Lower leg skin (tissue), 3 donors: Measurements from ENCODE around the gene CADPS2.

ENCODE experiments used
- POLR2A ChIP-seq, 2 donors: fragments of 450-650 bp; IDR thresholded peaks; one replicate each; pipeline ENCODE4 v1.6.1; 2016 to 2017; ENCODE audit warnings: antibody characterized with exemption in 2 of 2, mild to moderate bottlenecking in 1 of 2, moderate library complexity in 1 of 2
- TF ChIP-seq, protein P1 (sequence below), 3 donors: fragments of 450-650 bp; IDR thresholded peaks; one replicate each; pipeline ENCODE4 v1.5.1; 2016; ENCODE audit warnings: antibody characterized with exemption in 3 of 3, mild to moderate bottlenecking in 3 of 3, moderate library complexity in 2 of 3

DNA sequence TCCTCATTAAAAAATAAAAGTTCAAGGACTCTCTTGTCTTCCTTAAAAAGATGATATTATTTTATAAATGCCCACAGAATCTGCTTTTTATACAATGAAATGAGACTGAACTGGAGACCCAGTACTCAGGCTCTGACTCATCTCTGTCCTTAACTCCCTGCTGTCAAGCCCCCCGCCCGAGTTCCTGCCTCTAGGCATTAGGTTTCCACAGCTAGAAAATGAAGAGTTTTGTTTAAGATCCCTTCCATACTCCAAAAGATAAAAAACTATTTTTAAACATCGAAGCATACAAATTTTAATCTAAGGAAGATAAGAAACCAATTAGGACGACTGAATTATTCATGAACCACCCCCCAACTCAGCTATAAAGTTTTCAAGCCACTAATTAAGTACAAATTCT is 484.0 kb downstream of the CADPS2 start:
- TF ChIP-seq, protein P1, sequence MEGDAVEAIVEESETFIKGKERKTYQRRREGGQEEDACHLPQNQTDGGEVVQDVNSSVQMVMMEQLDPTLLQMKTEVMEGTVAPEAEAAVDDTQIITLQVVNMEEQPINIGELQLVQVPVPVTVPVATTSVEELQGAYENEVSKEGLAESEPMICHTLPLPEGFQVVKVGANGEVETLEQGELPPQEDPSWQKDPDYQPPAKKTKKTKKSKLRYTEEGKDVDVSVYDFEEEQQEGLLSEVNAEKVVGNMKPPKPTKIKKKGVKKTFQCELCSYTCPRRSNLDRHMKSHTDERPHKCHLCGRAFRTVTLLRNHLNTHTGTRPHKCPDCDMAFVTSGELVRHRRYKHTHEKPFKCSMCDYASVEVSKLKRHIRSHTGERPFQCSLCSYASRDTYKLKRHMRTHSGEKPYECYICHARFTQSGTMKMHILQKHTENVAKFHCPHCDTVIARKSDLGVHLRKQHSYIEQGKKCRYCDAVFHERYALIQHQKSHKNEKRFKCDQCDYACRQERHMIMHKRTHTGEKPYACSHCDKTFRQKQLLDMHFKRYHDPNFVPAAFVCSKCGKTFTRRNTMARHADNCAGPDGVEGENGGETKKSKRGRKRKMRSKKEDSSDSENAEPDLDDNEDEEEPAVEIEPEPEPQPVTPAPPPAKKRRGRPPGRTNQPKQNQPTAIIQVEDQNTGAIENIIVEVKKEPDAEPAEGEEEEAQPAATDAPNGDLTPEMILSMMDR (IDR thresholded peaks at IDR 0.05), result no peak
- TF ChIP-seq POLR2A (IDR thresholded peaks at IDR 0.05), result no peak
